ENCODE results near the gene MPP2.
"Not testable (repeated sequence)": the region's sequence is repeated elsewhere in the genome, so short reads cannot be mapped to it uniquely, and the experiment has no call there.

Gene MPP2

DNA sequence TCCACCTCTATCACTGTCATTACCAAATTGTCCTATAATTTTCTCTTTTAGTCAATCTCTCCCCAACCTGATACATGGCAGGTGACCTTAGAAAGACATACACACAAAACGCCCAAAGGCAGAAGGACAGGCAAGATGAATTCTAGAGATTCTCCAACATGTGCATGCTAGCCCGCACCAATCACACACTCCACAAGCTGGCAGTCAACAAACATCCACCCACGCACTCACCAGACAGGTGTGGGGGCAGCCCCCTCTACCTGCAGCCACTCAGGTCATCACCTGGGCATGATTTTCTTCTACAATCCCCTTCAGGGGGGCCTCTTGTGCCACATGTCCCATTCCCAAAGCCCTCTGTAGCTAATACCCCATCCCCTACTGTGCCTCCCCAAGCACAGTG lies 9.5 kb downstream of the MPP2 start:
- peaks cover 12% of the 10 kb centered on the region for H3K36me3 Mint-ChIP-seq (ENCODE audit: low read depth)
- H3K4me3 Mint-ChIP-seq, result peak overlapping the region in 1 of 3 experiments; percentile 14
- no peak overlapping the region for H3K27ac Mint-ChIP-seq
- TF ChIP-seq, protein P1, sequence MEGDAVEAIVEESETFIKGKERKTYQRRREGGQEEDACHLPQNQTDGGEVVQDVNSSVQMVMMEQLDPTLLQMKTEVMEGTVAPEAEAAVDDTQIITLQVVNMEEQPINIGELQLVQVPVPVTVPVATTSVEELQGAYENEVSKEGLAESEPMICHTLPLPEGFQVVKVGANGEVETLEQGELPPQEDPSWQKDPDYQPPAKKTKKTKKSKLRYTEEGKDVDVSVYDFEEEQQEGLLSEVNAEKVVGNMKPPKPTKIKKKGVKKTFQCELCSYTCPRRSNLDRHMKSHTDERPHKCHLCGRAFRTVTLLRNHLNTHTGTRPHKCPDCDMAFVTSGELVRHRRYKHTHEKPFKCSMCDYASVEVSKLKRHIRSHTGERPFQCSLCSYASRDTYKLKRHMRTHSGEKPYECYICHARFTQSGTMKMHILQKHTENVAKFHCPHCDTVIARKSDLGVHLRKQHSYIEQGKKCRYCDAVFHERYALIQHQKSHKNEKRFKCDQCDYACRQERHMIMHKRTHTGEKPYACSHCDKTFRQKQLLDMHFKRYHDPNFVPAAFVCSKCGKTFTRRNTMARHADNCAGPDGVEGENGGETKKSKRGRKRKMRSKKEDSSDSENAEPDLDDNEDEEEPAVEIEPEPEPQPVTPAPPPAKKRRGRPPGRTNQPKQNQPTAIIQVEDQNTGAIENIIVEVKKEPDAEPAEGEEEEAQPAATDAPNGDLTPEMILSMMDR (IDR thresholded peaks at IDR 0.05; ENCODE audit: unreplicated experiment in 3 of 3), result no peak
- peaks cover 18% of the 10 kb centered on the region for H3K4me1 Mint-ChIP-seq
- H3K9me3 Mint-ChIP-seq, result no peaks in the 10 kb centered on the region
- H3K27me3 Mint-ChIP-seq (ENCODE audit: low read depth), result peaks cover 10% of the 10 kb centered on the region

DNA sequence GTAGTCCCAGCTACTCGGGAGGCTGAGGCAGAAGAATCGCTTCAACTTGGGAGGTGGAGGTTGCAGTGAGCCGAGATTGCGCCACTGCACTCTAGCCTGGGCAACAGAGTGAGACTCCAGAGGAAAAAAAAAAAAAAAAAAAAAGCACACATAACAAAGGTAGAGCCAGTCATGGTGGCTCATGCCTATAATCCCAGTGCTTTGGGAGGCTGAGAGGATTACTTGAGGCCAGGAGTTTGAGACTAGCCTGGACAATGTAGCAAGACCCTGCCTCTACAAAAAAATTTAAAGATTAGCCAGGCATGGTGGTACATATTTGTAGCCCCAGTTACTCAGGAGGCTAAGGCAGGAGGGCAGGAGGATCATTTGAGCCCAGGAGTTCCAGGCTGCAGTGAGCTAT lies 12.8 kb downstream of the MPP2 start:
- not testable (repeated sequence) for H3K4me3 Mint-ChIP-seq; H3K27ac Mint-ChIP-seq; H3K9me3 Mint-ChIP-seq; H3K4me1 Mint-ChIP-seq; H3K27me3 Mint-ChIP-seq (ENCODE audit: low read depth)
- H3K36me3 Mint-ChIP-seq (ENCODE audit: low read depth), result peaks cover 12% of the 10 kb centered on the region

DNA sequence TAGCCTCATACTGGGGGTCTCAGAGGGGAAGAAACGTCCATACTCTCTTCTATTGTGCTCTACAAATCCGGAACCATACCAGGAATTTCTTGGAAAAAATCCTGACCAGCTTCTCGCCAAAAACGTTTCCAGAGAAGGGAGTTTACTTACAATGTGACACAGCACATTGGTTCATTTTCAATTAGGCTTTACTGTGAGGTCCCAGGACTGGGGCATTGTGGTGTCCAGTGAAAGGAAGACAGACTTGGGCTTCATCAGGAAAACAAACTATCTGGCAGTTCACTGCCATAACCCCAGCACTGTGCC lies 14.7 kb downstream of the MPP2 start:
- peaks cover 4% of the 10 kb centered on the region for H3K4me1 Mint-ChIP-seq
- peaks cover 12% of the 10 kb centered on the region for H3K36me3 Mint-ChIP-seq (ENCODE audit: low read depth)
- TF ChIP-seq, protein P1 (IDR thresholded peaks at IDR 0.05; ENCODE audit: unreplicated experiment in 3 of 3), result no peak
- H3K9me3 Mint-ChIP-seq, result no peaks in the 10 kb centered on the region
- peaks cover 5% of the 10 kb centered on the region for H3K27me3 Mint-ChIP-seq (ENCODE audit: low read depth)
- no peak overlapping the region for H3K27ac Mint-ChIP-seq
- H3K4me3 Mint-ChIP-seq, result no peak overlapping the region

DNA sequence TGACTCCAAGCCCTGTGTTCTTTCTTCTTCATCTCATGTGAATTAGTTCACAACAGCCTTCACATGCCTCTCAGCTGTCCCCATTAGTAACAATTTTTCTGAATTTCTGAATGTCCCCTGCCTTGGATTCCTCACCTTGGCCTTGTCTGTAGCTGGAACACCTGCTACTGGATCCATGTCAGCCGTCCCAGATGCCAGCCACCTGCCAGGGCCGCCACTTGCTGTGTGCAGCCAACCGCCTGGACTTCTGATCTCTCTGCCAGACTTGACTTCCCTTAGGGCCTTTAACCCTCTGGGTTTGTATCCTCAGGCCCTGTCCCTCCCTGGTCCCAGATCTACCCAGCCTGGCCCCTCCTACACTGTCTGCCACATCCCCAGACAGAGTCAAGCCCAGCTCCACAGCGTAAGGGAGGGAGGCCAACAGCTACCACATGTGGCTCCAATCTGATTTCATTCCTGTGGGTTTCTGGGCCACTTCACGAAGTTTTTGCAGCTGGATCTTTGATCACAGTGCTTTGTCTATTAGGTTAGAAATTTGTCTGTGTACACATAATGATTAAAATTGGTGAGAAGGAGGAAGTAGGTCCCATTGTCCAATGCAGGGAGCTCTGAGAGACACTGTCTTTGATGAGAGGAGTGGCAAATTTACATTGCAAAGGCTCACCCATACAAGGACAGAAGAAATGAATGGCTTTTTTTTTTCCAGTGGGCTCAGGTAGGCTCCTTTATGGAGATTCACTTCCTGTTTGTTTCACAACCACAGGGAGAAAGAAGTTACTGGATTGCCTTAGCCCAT lies 15.3 kb downstream of the MPP2 start:
- H3K4me1 Mint-ChIP-seq, result peaks cover 4% of the 10 kb centered on the region
- no peak overlapping the region for H3K4me3 Mint-ChIP-seq
- peaks cover 12% of the 10 kb centered on the region for H3K36me3 Mint-ChIP-seq (ENCODE audit: low read depth)
- H3K9me3 Mint-ChIP-seq, result no peaks in the 10 kb centered on the region
- TF ChIP-seq, protein P1 (IDR thresholded peaks at IDR 0.05; ENCODE audit: unreplicated experiment in 3 of 3), result no peak
- H3K27me3 Mint-ChIP-seq (ENCODE audit: low read depth), result peaks cover 5% of the 10 kb centered on the region
- no peak overlapping the region for H3K27ac Mint-ChIP-seq

DNA sequence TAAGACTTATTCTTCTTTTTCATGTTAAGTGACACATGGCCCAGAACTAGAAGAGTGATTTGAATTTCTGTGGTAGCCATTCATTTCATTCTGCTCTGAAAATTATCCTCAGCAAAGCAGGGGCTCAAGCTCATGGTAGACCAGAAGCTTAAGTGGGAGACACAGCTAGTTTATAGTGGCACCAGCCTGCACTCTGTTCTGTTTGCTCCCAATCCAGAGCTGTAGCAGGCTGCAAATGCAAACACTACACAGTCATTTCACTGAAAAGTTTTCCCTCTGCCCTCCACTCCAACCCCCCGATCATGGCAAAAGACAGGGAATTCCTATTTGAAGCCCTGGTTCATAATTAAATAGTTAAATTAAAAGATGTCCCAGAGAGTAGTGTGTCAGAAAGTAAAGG lies 17.1 kb downstream of the MPP2 start:
- no peak overlapping the region for H3K4me3 Mint-ChIP-seq
- peaks cover 4% of the 10 kb centered on the region for H3K4me1 Mint-ChIP-seq

DNA sequence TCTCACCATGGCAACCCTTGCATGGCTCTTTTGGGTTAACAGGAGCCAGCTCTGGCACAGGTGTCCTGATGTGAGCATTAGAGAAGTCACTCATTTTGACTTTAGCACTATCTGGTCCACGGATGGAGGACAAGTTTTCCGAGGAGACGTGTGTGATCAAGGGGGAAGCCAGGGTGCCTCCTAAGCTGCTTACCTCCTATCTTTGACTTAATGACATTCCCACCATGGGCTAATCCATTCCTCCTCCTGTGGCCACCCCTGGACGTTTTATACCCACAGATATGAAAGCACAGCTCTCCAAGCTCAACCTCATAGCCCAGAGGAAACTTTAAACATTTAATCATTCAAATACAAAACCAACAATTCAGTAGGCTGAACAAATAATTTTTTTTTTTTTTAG lies 18.8 kb downstream of the MPP2 start:
- Mint-ChIP-seq H3K4me1 (peaks cover 4% of the 10 kb centered on the region), H3K27me3 (ENCODE audit: low read depth) (peaks cover 2% of the 10 kb centered on the region), H3K9me3 (no peaks in the 10 kb centered on the region), H3K27ac (no peak overlapping the region), H3K36me3 (ENCODE audit: low read depth) (no peaks in the 10 kb centered on the region), H3K4me3 (no peak overlapping the region)
- TF ChIP-seq, protein P1 (IDR thresholded peaks at IDR 0.05; ENCODE audit: unreplicated experiment in 3 of 3), result no peak

More for the DNA sequence above, 17.1 kb downstream of the MPP2 start:
- H3K9me3 Mint-ChIP-seq, result no peaks in the 10 kb centered on the region
- TF ChIP-seq, protein P1 (IDR thresholded peaks at IDR 0.05; ENCODE audit: unreplicated experiment in 3 of 3), result no peak
- H3K27ac Mint-ChIP-seq, result no peak overlapping the region
- no peaks in the 10 kb centered on the region for H3K36me3 Mint-ChIP-seq (ENCODE audit: low read depth)
- peaks cover 5% of the 10 kb centered on the region for H3K27me3 Mint-ChIP-seq (ENCODE audit: low read depth)
